ENCODE data around the gene TAF4.

GRCh38 chr20:62031462-62032092 is 34.1 kb downstream of the TAF4 start:
- TF ChIP-seq EP300 (IDR thresholded peaks at IDR 0.05) (no peak), POLR2AphosphoS5 (IDR thresholded peaks at IDR 0.05) (no peak), CTCF (IDR thresholded peaks at IDR 0.05) (no peak), POLR2A (IDR thresholded peaks at IDR 0.05) (no peak)
